ENCODE data around the gene TRIM13. TPM values are rescaled to one million over a fixed set of nuclear protein-coding genes. Genes with fewer than 3 reads are reported as not detected.

TRIM13 gene
- total RNA-seq, 2 donors from 2014 or later = 4.6 to 11.2 TPM

GRCh38 chr13:49975826-49976225, 21.0 kb upstream of the TRIM13 start:
- TF ChIP-seq, protein P1, sequence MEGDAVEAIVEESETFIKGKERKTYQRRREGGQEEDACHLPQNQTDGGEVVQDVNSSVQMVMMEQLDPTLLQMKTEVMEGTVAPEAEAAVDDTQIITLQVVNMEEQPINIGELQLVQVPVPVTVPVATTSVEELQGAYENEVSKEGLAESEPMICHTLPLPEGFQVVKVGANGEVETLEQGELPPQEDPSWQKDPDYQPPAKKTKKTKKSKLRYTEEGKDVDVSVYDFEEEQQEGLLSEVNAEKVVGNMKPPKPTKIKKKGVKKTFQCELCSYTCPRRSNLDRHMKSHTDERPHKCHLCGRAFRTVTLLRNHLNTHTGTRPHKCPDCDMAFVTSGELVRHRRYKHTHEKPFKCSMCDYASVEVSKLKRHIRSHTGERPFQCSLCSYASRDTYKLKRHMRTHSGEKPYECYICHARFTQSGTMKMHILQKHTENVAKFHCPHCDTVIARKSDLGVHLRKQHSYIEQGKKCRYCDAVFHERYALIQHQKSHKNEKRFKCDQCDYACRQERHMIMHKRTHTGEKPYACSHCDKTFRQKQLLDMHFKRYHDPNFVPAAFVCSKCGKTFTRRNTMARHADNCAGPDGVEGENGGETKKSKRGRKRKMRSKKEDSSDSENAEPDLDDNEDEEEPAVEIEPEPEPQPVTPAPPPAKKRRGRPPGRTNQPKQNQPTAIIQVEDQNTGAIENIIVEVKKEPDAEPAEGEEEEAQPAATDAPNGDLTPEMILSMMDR (IDR thresholded peaks at IDR 0.05) = no peak
- TF ChIP-seq POLR2A (IDR thresholded peaks at IDR 0.05) = no peak
- Histone ChIP-seq H3K27me3 (no peaks in the 10 kb centered on the region), H3K36me3 (replicated peaks in 1 of 2; ENCODE audit: insufficient read depth in 1 of 2, low read depth in 2 of 2) (no peaks in the 10 kb centered on the region), H3K27ac (no peak overlapping the region), H3K9me3 (no peaks in the 10 kb centered on the region), H3K4me3 (no peak overlapping the region), H3K4me1 (peaks cover 17% of the 10 kb centered on the region)
- ATAC-seq = no peak
- 45 to 79% methylated on average over 1 of the region's 1 CpG for WGBS, 2 donors
- DNase-seq = no peak
- intact Hi-C loops (cut with DNase I) = no loop called here

DNA sequence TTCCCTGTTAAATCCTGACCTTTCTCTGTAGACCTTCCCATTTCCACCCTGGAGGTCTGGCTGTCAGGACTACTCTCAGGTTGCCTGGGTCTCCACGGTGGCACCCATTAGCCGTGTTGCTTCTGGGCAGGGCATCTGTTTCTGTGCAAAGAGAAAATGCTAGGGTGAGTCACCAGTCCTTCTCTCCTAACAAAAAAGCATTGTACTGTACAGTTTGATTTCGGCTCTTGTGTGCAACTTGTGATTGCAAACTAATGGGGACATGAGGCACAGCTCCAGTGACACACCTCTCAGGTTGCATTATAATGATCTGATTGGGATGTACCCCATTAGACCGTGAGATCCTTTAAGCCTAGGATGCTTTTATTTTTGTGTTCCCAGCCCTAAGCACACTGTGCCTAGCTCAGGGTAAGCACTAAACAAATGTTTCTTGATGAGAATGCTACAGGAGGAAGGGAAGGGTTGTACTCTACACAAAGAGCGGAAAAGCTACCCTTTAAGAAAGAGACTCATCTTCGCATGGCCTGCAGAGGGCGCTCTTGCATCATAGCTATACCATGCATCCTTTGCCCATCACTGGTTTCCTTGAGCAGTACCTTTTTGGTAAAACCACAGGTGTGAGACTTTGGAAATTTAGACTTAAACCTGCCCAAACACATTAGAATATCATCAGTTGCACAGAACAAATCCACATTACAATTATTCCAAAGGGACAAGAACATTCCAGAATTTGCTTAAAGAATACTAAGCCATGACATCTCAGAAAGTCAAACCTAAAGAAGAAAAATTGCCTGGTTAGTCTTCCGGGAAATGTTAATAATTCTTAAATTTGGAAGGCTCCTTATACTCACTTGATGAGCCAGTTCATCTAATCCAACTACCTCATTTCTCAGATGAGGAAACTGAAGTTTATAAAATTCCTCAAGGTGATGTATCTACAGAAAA, 20.3 kb upstream of the TRIM13 start:
- Histone ChIP-seq H3K4me3 (no peak overlapping the region), H3K27me3 (no peaks in the 10 kb centered on the region), H3K36me3 (replicated peaks in 1 of 2; ENCODE audit: insufficient read depth in 1 of 2, low read depth in 2 of 2) (no peaks in the 10 kb centered on the region), H3K27ac (no peak overlapping the region), H3K9me3 (no peaks in the 10 kb centered on the region), H3K4me1 (peaks cover 17% of the 10 kb centered on the region)
- intact Hi-C loops (cut with DNase I) = no loop called here
- DNase-seq = peak; percentile 75 to 82 (median 76)
- TF ChIP-seq, protein P1 (IDR thresholded peaks at IDR 0.05) = peak; percentile 65 to 85 (median 78)
- no peak for TF ChIP-seq POLR2A (IDR thresholded peaks at IDR 0.05)
- peak; percentile 81 for ATAC-seq
- 32 to 38% methylated on average over 8 of the region's 8 CpGs for WGBS, 2 donors

GRCh38 chr13:49977992-49978391, 18.9 kb upstream of the TRIM13 start:
- no peak overlapping the region for H3K27ac ChIP-seq
- no peaks in the 10 kb centered on the region for H3K27me3 ChIP-seq
- no peak overlapping the region for H3K4me3 ChIP-seq
- H3K36me3 ChIP-seq (replicated peaks in 1 of 2; ENCODE audit: insufficient read depth in 1 of 2, low read depth in 2 of 2) = no peaks in the 10 kb centered on the region
- ATAC-seq (no peak), DNase-seq (no peak)
- intact Hi-C loops (cut with DNase I) = no loop called here
- H3K9me3 ChIP-seq = no peaks in the 10 kb centered on the region
- peaks cover 8% of the 10 kb centered on the region for H3K4me1 ChIP-seq
- TF ChIP-seq POLR2A (IDR thresholded peaks at IDR 0.05) = no peak
- TF ChIP-seq, protein P1 (IDR thresholded peaks at IDR 0.05) = no peak
- 82% methylated on average over 3 of the region's 3 CpGs for WGBS, 2 donors

GRCh38 chr13:49980266-49980665, 16.6 kb upstream of the TRIM13 start:
- TF ChIP-seq, protein P1 (IDR thresholded peaks at IDR 0.05) = no peak
- TF ChIP-seq POLR2A (IDR thresholded peaks at IDR 0.05) = no peak
- intact Hi-C loops (cut with DNase I) = loop anchor here (10.0 kb wide), 1 partner anchor 555 kb away; no protein-coding TSS in a partner anchor
- ATAC-seq = no peak
- H3K4me3 ChIP-seq = no peak overlapping the region
- no peak overlapping the region for H3K27ac ChIP-seq
- peaks cover 7% of the 10 kb centered on the region for H3K4me1 ChIP-seq
- no peaks in the 10 kb centered on the region for H3K9me3 ChIP-seq
- DNase-seq = no peak
- H3K27me3 ChIP-seq = no peaks in the 10 kb centered on the region
- H3K36me3 ChIP-seq (replicated peaks in 1 of 2; ENCODE audit: insufficient read depth in 1 of 2, low read depth in 2 of 2) = no peaks in the 10 kb centered on the region
